ENCODE results near the gene PLPP6. TPM values are rescaled to one million over a fixed set of nuclear protein-coding genes. Genes with fewer than 3 reads are reported as not detected.

PLPP6 gene
- total and polyA plus RNA-seq, 2 of the 13 experiments (the other 11 are each of a cell fraction or from before 2014, with no cell fraction given): 12.1 to 15.5 TPM

DNA sequence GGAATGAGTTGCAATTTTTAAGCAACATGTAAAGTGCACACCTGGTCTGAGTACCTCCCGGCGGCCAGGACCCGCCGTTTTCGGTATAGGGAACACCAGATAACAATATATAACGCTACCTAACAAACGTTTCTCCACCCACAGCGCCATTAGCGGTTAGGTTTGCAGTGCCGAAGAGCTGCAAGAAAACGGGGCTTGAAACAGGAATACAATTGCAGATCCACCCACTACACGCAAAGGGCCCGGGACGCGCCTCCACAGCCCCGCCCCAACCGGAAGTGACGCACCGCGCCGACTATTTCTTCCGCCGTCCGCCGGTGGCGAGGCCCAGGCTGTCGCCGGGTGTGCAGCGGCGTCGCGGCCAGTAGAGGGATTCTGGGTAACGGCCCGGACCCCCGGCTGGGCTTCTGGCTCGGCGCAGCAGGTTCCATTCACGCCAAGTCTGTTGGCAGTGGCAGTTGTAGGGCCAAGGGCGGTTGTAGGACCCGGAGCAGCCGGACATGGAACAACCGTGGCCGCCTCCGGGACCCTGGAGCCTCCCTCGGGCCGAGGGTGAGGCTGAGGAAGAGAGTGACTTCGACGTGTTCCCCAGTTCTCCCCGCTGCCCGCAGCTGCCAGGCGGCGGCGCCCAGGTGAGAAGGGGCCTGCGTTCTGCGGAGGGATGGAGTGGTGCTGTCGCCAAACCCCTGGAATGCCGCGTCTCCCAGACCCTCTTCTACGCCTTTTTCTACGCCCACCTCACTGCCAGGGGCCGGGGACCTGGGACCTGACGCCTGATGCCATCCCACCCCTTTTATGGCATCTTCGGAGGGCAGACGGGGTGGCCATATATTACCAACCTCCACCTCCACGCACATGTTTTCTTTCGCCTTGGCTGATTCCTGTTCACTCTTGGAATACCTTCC is 17.4 kb downstream of the PLPP6 start, which contains the start of gene CDC37L1 (continued):
- TF ChIP-seq, protein P1, sequence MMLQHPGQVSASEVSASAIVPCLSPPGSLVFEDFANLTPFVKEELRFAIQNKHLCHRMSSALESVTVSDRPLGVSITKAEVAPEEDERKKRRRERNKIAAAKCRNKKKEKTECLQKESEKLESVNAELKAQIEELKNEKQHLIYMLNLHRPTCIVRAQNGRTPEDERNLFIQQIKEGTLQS (CRISPR knock-in tag; IDR thresholded peaks at IDR 0.05): no peak
- TF ChIP-seq ZNF225 (CRISPR knock-in tag; IDR thresholded peaks at IDR 0.05) (no peak; the same call in 1 of the 2 replicates), ZSCAN21 (CRISPR knock-in tag; IDR thresholded peaks at IDR 0.05; ENCODE audit: borderline replicate concordance) (no peak; the same call in 1 of the 2 replicates), ZMYM3 (CRISPR knock-in tag; IDR thresholded peaks at IDR 0.05) (no peak), SOX5 (CRISPR knock-in tag; IDR thresholded peaks at IDR 0.05; ENCODE audit: borderline replicate concordance) (no peak; the same call in 1 of the 2 replicates), KAT7 (CRISPR knock-in tag; IDR thresholded peaks at IDR 0.05; ENCODE audit: borderline replicate concordance) (peak; percentile 90; the same call in 1 of the 2 replicates), ZNF589 (CRISPR knock-in tag; conservative IDR thresholded peaks at IDR 0.05) (0 out of 2 replicates have a peak, but pooled peaks have one; percentile 46), DPF2 (CRISPR knock-in tag; IDR thresholded peaks at IDR 0.05; ENCODE audit: borderline replicate concordance, low read depth) (no peak), PCBP2 (optimal IDR thresholded peaks at IDR 0.05; ENCODE audit: low read depth, low read length, poor library complexity, severe bottlenecking) (no peak), TEAD3 (CRISPR knock-in tag; optimal IDR thresholded peaks at IDR 0.05; ENCODE audit: borderline replicate concordance) (peak; percentile 71), ISX (CRISPR knock-in tag; conservative IDR thresholded peaks at IDR 0.05) (no peak), THAP11 (CRISPR knock-in tag; IDR thresholded peaks at IDR 0.05) (peak; percentile 88), PAX8 (CRISPR knock-in tag; IDR thresholded peaks at IDR 0.05; ENCODE audit: borderline replicate concordance) (no peak), SIN3A (IDR thresholded peaks at IDR 0.05; ENCODE audit: borderline replicate concordance, low read depth, low read length) (peak; percentile 77), GATAD2A (CRISPR knock-in tag; IDR thresholded peaks at IDR 0.05) (0 out of 2 replicates have a peak, but pooled peaks have one; percentile 29)
- TF ChIP-seq, protein P2, sequence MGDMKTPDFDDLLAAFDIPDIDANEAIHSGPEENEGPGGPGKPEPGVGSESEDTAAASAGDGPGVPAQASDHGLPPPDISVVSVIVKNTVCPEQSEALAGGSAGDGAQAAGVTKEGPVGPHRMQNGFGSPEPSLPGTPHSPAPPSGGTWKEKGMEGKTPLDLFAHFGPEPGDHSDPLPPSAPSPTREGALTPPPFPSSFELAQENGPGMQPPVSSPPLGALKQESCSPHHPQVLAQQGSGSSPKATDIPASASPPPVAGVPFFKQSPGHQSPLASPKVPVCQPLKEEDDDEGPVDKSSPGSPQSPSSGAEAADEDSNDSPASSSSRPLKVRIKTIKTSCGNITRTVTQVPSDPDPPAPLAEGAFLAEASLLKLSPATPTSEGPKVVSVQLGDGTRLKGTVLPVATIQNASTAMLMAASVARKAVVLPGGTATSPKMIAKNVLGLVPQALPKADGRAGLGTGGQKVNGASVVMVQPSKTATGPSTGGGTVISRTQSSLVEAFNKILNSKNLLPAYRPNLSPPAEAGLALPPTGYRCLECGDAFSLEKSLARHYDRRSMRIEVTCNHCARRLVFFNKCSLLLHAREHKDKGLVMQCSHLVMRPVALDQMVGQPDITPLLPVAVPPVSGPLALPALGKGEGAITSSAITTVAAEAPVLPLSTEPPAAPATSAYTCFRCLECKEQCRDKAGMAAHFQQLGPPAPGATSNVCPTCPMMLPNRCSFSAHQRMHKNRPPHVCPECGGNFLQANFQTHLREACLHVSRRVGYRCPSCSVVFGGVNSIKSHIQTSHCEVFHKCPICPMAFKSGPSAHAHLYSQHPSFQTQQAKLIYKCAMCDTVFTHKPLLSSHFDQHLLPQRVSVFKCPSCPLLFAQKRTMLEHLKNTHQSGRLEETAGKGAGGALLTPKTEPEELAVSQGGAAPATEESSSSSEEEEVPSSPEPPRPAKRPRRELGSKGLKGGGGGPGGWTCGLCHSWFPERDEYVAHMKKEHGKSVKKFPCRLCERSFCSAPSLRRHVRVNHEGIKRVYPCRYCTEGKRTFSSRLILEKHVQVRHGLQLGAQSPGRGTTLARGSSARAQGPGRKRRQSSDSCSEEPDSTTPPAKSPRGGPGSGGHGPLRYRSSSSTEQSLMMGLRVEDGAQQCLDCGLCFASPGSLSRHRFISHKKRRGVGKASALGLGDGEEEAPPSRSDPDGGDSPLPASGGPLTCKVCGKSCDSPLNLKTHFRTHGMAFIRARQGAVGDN (CRISPR knock-in tag; IDR thresholded peaks at IDR 0.05): peak; percentile 98
- TF ChIP-seq, protein P3, sequence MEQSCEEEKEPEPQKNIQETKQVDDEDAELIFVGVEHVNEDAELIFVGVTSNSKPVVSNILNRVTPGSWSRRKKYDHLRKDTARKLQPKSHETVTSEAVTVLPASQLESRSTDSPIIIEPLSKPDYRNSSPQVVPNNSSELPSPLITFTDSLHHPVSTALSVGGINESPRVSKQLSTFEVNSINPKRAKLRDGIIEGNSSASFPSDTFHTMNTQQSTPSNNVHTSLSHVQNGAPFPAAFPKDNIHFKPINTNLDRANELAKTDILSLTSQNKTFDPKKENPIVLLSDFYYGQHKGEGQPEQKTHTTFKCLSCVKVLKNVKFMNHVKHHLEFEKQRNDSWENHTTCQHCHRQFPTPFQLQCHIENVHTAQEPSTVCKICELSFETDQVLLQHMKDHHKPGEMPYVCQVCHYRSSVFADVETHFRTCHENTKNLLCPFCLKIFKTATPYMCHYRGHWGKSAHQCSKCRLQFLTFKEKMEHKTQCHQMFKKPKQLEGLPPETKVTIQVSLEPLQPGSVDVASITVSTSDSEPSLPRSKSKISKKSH (CRISPR knock-in tag; IDR thresholded peaks at IDR 0.05; ENCODE audit: borderline replicate concordance): no peak
- TF ChIP-seq, protein P4, sequence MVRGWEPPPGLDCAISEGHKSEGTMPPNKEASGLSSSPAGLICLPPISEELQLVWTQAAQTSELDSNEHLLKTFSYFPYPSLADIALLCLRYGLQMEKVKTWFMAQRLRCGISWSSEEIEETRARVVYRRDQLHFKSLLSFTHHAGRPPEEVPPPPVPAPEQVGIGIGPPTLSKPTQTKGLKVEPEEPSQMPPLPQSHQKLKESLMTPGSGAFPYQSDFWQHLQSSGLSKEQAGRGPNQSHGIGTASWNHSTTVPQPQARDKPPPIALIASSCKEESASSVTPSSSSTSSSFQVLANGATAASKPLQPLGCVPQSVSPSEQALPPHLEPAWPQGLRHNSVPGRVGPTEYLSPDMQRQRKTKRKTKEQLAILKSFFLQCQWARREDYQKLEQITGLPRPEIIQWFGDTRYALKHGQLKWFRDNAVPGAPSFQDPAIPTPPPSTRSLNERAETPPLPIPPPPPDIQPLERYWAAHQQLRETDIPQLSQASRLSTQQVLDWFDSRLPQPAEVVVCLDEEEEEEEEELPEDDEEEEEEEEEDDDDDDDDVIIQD (CRISPR knock-in tag; IDR thresholded peaks at IDR 0.05; ENCODE audit: low read depth): peak; percentile 71
- TF ChIP-seq, protein P5, sequence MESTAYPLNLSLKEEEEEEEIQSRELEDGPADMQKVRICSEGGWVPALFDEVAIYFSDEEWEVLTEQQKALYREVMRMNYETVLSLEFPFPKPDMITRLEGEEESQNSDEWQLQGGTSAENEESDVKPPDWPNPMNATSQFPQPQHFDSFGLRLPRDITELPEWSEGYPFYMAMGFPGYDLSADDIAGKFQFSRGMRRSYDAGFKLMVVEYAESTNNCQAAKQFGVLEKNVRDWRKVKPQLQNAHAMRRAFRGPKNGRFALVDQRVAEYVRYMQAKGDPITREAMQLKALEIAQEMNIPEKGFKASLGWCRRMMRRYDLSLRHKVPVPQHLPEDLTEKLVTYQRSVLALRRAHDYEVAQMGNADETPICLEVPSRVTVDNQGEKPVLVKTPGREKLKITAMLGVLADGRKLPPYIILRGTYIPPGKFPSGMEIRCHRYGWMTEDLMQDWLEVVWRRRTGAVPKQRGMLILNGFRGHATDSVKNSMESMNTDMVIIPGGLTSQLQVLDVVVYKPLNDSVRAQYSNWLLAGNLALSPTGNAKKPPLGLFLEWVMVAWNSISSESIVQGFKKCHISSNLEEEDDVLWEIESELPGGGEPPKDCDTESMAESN (CRISPR knock-in tag; conservative IDR thresholded peaks at IDR 0.05): peak; percentile 87

All from HepG2 (cell line).